Measurements from ENCODE around the gene NYAP1.
"Not testable (repeated sequence)": the region's sequence is repeated elsewhere in the genome, so short reads cannot be mapped to it uniquely, and the experiment has no call there.

Gene NYAP1

DNA sequence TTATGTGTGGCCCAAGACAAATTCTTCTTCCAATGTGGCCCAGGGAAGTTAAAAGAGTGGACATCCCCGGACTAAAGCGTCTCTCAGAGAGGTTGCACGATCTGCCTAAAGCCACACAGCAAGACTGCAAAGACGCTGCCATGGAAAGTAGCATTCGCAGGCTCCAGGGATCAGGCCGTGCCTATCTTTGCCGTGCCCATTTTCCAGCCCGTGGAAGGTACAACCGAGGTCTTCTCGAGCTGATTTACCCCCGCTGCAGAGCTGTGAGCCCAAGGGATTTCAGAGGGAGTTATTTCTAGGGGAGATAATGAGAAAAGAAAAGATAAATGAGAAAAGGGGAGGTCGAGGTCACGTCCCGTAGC, 1.0 kb upstream of the NYAP1 start:
- DNase-seq (ENCODE audit: low read depth in 1 of 2, low spot score in 1 of 2): no peak

DNA sequence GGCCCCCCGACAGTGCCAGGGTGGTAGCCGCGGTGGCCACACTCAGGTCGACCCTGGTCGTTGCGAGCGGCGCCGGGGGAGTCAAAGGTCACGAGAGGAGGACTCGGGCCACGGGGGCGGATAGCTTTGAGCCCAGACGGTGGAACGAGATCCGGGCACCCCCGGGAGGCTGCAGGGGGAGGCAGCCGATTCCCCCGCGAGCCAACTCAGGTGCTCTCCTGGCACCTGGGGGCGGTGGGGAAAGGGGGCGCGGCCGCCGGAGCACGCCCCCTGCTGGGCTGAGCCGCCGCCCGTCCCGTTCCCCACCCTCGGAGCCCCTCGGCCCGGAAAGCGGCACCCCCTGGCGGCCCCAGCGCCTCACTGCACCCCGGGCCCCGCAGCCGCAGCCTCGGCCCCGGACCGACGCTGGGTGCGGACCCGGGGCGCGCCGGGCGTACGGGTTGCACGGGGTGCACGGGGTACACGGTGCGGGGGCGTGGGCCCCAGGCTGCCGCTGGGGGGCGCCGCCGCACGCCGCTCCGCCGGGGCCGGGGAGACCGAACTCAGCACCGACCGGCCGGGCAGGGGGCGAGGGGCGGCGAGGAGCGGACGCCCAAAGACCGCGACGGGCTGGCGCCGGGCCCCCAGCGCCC, 521 bp upstream of the NYAP1 start:
- DNase-seq (ENCODE audit: low read depth in 1 of 2, low spot score in 1 of 2): peak; percentile 69 to 78

DNA sequence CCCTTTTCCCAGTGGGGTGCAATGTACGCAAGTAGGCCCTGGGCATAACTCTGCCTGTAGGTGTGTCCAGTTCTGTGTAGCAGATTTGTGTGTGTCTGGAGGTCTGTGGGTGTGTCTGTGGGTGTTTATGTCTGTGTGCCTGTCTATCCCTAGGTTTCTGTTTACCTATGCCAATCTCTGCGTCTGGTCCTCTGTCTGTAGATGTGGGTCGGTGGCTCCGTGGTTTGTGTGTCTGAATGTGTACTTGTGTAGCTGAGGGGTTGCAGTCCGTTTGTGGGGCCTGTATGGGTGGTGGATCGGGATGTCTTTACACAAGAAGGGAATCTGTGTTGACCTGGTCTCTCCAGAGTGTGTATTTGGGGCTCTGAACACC, 932 bp downstream of the NYAP1 start:
- DNase-seq (ENCODE audit: low read depth in 1 of 2, low spot score in 1 of 2): no peak

GRCh38 chr7:100485471-100485876, 1.7 kb downstream of the NYAP1 start:
- DNase-seq (ENCODE audit: low read depth in 1 of 2, low spot score in 1 of 2): no peak

DNA sequence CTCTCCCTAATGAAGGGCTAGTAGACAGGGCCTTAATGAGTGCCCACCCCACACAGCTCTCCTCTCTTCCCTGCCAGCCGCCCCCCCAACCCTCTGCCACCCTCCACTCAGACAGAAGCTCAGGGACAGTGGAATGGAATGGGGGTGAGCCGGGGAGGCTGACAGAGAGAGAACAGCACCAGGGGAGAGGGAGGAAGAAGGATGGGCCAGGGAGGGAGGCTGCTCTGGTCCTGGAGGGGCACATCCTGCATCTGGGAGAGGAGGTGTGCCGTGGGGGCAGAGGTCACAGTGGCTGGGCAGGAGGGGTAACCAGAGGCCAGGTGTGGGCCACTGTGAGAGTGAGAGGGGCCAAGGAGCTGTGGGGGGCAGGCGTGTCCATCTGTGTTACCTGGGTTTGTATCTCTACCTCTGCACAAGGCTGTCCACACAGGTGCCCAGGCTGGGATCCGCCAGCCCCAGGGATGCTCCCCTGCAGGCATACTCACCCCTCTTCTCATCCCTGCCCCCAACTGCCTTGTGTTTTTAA, 2.4 kb downstream of the NYAP1 start:
- no peak for DNase-seq (ENCODE audit: low read depth in 1 of 2, low spot score in 1 of 2)

- DNase-seq (ENCODE audit: low read depth in 1 of 2, low spot score in 1 of 2): no peak
These were observed 3.2 kb downstream of the NYAP1 start for GRCh38 chr7:100486753-100487446.

GRCh38 chr7:100488333-100489095, 4.8 kb downstream of the NYAP1 start:
- DNase-seq (ENCODE audit: low read depth in 1 of 2, low spot score in 1 of 2): no peak

DNA sequence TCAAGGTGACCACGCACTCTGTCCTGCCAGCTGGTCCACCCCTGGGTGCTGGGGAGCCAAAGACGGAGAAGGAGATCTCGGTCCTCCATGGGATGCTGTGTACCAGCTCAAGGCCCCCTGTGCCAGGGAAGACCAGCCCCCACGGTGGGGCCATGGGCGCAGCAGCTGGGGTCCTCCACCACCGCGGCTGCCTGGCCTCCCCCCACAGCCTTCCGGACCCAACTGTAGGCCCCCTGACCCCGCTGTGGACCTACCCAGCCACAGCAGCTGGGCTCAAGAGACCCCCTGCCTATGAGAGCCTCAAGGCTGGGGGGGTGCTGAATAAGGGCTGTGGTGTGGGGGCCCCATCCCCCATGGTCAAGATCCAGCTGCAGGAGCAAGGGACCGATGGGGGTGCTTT, 5.4 kb downstream of the NYAP1 start:
- no peak for DNase-seq (ENCODE audit: low read depth in 1 of 2, low spot score in 1 of 2)

DNA sequence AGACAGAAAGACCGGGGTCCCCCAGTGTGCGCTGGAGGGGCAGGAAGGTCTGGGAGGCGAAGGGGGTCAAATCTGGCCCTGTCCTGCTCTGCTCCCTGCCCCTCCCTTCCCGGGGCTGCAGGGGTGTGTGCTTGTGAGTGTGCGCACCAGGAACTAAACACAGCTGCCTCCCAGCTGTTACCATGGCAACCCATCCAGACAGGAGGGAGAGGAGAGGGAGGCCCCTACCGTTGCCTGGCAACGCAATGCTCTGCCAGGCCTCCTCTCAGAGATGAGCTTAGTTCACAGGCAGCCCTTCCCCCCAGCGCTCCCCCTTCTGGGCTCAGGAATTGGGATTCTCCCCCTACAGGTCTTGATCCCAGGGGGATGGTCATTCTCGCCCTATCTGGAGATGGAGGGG, 6.1 kb downstream of the NYAP1 start:
- no peak for DNase-seq (ENCODE audit: low read depth in 1 of 2, low spot score in 1 of 2)

DNA sequence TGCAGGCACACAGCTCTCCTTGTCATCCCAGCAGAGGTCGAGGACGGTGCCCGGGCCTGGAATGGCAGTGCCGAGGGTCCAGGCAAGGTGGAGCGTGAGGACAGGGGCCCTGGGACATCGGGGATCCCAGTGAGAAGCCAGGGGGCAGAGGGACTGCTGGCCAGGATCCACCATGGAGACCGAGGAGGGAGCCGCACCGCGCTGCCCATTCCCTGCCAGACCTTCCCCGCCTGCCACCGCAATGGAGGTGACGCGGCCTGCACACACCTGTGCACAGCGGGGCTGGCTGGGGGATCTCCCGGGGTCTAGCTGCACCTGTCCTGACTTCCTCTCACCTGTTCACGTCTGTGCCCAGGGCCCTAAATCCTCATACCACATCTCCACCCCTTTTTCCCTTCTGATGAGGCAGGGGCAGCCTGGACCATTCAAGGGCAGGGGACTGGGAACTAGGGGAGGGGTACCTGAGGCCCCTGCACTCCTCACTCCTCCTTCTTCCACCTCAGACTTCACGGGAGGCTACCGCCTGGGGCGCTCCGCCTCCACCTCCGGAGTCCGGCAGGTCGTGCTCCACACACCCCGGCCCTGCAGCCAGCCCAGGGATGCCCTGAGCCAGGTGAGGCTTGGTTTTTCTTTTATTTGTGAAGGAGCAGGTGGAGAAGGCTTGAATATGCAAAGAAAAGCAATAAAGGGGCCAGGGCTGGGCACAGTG, 6.9 kb downstream of the NYAP1 start:
- no peak for DNase-seq (ENCODE audit: low read depth in 1 of 2, low spot score in 1 of 2)

DNA sequence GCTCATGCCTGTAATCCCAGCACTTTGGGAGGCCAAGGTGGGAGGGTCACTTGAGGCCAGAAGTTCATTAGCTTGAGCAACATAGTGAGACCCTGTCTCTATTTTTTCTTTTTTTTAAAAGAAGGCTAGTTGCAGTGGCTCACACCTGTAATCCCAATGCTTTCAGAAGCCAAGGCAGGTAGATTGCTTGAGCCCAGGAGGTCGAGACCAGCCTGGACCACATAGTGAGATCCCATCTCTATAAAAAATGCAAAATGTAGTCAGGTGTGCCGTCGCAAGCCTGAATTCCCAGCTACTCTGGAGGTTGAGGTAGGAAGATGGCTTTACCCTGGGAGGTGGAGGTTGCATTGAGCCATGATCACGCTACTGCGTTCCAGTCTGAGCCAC, 7.5 kb downstream of the NYAP1 start:
- no peak for DNase-seq (ENCODE audit: low read depth in 1 of 2, low spot score in 1 of 2)

DNA sequence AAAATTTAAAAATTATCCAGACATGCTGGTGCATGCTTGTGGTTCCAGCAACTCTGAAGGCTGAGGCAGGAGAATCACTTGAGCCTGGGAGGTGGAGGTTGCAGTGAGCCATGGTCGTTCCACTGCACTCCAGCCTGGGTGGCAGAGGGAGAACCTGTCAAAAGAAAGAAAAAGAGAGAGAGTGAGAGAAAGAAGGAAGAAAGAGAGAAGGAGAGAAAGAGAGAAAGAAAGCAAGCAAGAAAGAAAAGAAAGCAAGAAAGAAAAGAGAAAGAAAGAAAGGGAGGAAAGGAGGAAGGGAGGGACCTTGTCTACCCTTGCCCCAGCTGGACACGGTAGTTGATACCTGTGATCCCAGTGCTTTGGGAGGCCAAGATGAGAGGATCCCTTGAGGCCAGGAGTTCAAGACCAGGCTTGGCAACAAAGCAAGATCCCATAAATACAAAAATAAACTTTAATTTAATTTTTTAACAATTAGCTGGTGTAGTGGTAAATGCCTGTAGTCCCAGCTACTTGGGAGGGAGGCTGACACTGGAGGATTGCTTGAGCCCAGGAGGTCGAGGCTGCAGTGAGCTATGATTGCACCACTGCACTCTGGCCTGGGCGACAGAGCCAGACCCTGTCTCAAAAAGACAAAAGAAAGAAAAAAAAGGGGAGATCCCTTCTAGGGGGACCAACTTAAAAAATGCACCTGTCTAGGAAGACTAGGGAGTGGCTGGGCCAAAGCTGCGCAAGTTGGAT, 9.2 kb downstream of the NYAP1 start:
- no peak for DNase-seq (ENCODE audit: low read depth in 1 of 2, low spot score in 1 of 2)

GRCh38 chr7:100493476-100494264, 9.9 kb downstream of the NYAP1 start:
- peak in 1 of 2 donors; percentile 49 for DNase-seq (ENCODE audit: low read depth in 1 of 2, low spot score in 1 of 2)

DNA sequence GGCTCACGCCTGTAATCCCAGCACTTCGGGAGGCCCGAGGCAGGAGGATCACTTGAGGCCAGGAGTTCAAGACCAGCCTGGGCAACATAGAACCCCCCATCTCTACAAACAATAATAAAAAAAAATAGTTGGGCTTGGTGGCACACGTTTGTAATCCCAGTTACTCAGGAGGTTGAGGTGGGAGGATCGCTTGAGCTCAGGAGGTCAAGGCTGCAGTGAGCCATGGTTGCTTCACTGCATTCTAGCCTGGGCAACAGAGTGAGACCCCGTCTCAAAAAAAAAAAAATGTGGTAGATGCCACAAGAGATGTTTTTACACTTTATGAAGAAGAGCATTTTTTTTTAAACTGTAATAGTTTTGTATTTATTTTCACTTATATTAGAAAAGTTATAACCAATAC, 12.8 kb downstream of the NYAP1 start:
- no peak for DNase-seq (ENCODE audit: low read depth in 1 of 2, low spot score in 1 of 2)

GRCh38 chr7:100500743-100501142, 17.0 kb downstream of the NYAP1 start:
- DNase-seq (ENCODE audit: low read depth in 1 of 2, low spot score in 1 of 2): not testable (repeated sequence)

DNA sequence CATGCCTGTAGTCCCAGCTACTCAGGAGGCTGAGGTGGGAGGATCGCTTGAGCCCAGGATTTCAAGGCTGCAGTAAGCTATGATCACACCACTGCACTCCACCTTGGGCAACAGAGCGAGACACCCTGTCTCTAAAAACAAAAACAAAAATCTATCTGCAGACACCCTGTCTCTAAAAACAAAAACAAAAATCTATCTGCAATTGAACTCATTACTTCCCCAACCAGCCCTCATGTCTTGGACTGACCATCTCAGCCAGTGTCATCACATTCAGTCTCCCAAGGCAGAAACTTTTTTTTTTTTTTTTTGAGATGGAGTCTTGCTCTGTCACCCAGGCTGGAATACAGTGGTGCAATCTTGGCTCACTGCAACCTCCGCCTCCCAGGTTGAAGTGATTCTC, 20.3 kb downstream of the NYAP1 start:
- DNase-seq (ENCODE audit: low read depth in 1 of 2, low spot score in 1 of 2): not testable (repeated sequence)

- no peak for DNase-seq (ENCODE audit: low read depth in 1 of 2, low spot score in 1 of 2)
These were observed 21.3 kb downstream of the NYAP1 start for GRCh38 chr7:100504887-100505611.

DNA sequence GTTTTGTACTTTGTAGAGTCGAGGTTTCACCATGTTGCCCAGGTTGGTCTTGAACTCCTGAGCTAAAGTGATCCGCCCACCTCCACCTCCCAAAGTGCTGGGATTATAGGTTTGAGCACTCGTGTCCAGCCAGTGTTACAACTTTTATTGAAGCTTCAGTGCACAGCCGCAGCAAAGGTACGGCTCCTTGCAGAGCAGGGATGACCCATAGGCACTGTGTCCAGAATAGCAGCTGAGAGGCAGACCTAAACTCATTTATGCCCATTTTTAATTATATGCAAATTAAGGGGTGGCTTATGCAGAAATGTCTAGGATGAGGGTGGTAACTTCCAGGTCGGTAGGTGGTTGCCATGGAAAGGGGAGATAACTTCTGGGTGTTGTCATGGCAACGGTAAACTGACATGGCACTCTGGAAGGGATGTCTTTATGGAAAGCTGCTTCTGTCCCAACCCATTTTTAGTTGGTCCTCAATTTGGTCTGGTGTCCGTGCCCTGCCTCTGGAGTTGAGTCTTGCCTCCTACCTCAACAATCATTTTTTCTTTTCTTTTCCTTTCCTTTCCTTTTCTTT, 22.7 kb downstream of the NYAP1 start:
- no peak for DNase-seq (ENCODE audit: low read depth in 1 of 2, low spot score in 1 of 2)

DNA sequence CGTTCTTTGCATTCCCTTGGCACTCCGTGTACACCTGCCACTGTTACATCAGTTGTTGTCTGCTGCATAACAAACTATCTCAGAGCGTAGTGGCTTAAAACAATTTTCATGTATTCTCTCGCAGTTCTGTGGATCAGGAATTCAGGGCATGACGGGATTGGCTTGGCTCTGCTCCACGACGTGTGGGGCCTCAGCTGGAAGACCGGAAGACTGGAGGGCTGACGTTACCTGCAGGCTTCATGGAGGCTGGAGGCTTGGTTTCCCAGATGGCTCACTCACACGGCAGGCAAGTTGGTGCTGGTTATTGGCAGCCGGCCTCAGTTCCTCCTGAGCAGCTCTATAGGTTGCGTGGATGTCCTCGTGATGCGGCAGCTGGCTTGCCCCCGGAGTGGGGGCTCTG, 25.5 kb downstream of the NYAP1 start:
- no peak for DNase-seq (ENCODE audit: low read depth in 1 of 2, low spot score in 1 of 2)
